Immature natural killer cell (primary cell): ENCODE measurements around the gene MIDN. TPM values are rescaled to one million over a fixed set of nuclear protein-coding genes. Genes with fewer than 3 reads are reported as not detected.
"Not testable (repeated sequence)": the region's sequence is repeated elsewhere in the genome, so short reads cannot be mapped to it uniquely, and the experiment has no call there.

Experiments
- DNase-seq, 3 donors: peaks; one replicate each; pipeline ENCODE4 v3.0.0; 2022; ENCODE audit warnings: mixed read lengths in 1 of 3
- H3K27ac Mint-ChIP-seq, 6 donors: one replicate each; pipeline ENCODE4 v1.8.0; 2020; ENCODE audit warnings: mixed read lengths in 6 of 6, mild to moderate bottlenecking in 5 of 6, inconsistent platforms in 4 of 6, moderate library complexity in 3 of 6
- H3K27me3 Mint-ChIP-seq, 3 donors: one replicate each; pipeline ENCODE4 v1.8.0; 2020 to 2021; ENCODE audit warnings: low read depth in 3 of 3, mild to moderate bottlenecking in 3 of 3, mixed read lengths in 3 of 3, moderate library complexity in 3 of 3, inconsistent platforms in 1 of 3
- H3K36me3 Mint-ChIP-seq, 3 donors: one replicate each; pipeline ENCODE4 v1.8.0; 2020; ENCODE audit warnings: mixed read lengths in 3 of 3, inconsistent platforms in 2 of 3, mild to moderate bottlenecking in 2 of 3
- H3K4me1 Mint-ChIP-seq, 2 donors: one replicate each; pipeline ENCODE4 v1.8.0; 2020; ENCODE audit warnings: inconsistent platforms in 2 of 2, mild to moderate bottlenecking in 2 of 2, mixed read lengths in 2 of 2, moderate library complexity in 1 of 2
- H3K4me3 Mint-ChIP-seq, 5 donors: one replicate each; pipeline ENCODE4 v1.8.0; 2020; ENCODE audit warnings: mild to moderate bottlenecking in 5 of 5, mixed read lengths in 5 of 5, inconsistent platforms in 3 of 5, moderate library complexity in 3 of 5
- H3K9me3 Mint-ChIP-seq, 6 donors: one replicate each; pipeline ENCODE4 v1.8.0; 2020; ENCODE audit warnings: mild to moderate bottlenecking in 6 of 6, mixed read lengths in 6 of 6, inconsistent platforms in 4 of 6, moderate library complexity in 3 of 6
- polyA plus RNA-seq, 3 donors: library from polyadenylated mRNA; unstranded; fragments of 300-500 nt; fragmentation: Illumina TruSeq; gene quantifications; one replicate each; pipeline ENCODE4 v1.2.3, GENCODE V29; 2021

The MIDN gene
- polyA plus RNA-seq, 3 donors from 2014 or later = 4.9 to 16.0 (median 10.8) TPM

DNA sequence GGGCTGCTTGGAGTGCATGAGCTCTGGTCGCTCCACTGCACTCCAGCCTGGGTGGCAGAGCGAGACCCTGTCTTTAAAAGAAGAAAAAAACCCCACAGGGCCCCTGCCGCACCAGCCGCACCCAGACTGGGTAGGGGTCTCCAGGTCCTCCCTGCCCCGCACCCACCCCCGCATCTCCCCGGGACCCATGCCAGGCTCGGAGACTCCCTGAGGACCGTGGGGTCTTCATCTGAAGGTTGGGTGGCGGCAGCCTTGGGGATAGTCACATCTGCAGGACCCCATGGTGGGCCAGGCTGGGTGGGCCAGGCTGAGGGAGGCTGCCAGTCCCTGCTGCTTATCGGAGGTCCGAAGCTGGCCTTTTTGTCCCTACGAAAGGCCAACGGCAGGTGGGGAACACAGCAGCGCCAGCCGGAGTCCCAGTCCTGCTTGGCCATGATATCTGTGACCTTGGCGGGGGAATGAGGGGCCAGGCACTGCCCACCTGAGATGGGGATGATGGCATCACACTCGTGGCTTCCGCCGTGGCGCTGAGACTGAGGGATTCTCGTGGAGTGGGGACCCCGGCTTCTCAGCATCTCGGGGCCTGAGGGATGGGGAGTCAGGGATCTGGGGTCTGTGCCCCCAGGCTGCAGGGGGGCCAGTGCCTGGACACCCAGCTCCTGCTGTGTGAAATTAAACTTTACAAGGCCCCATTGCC lies 48.3 kb downstream of the MIDN start:
- Mint-ChIP-seq H3K4me1 (peaks cover 0 to 4% of the 10 kb centered on the region in 2 donors), H3K4me3 (peak overlapping the region in 2 of 5 donors; percentile 7 to 29), H3K27me3 (peaks cover 0 to 12% (median 3%) of the 10 kb centered on the region in 3 donors), H3K27ac (no peak overlapping the region), H3K9me3 (no peaks in the 10 kb centered on the region), H3K36me3 (no peaks in the 10 kb centered on the region)
- no peak for DNase-seq

DNA sequence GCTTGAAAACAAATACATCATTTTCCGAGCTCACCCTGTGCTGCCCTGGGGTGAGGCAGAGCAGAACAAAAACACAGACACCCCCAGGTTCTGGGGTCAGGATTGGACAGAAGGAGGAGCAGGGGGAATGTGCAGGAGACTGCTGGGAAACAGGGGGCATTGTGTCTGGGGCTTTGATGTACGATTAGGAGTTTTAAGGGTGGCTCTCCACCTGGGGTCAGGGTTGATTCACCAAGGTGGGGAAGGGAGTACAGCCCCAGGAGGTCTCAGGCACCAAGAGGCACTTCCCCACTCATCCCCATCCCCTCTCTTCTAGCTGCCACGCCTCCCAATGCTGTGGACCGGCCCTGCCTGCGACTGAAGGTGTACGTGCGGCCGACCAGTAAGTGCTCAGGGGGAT lies 49.9 kb downstream of the MIDN start:
- DNase-seq = no peak
- Mint-ChIP-seq H3K27ac (no peak overlapping the region), H3K36me3 (no peaks in the 10 kb centered on the region), H3K4me1 (peaks cover 0 to 4% of the 10 kb centered on the region in 2 donors), H3K27me3 (peaks cover 0 to 8% (median 3%) of the 10 kb centered on the region in 3 donors), H3K4me3 (no peak overlapping the region), H3K9me3 (no peaks in the 10 kb centered on the region)

DNA sequence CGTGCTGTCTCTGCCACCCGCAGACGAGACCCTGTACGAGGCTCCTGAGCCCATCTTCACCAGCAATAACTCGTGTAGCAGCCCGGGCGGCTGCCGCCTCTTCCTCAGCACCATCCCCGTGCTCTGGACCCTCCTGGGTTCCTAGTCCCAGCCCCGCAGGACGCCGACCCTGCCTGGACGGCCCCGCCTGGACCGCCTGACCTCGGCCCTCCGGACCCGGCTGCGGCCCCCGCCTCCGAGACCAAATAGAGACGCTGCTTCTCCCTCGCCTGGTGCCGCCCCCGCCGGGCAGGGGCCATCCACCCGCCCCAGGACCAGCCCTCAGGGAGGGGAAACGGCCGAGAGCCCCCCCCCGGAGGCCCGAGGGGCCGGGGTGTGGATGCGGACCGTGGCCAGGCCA lies 51.4 kb downstream of the MIDN start:
- no peak for DNase-seq

DNA sequence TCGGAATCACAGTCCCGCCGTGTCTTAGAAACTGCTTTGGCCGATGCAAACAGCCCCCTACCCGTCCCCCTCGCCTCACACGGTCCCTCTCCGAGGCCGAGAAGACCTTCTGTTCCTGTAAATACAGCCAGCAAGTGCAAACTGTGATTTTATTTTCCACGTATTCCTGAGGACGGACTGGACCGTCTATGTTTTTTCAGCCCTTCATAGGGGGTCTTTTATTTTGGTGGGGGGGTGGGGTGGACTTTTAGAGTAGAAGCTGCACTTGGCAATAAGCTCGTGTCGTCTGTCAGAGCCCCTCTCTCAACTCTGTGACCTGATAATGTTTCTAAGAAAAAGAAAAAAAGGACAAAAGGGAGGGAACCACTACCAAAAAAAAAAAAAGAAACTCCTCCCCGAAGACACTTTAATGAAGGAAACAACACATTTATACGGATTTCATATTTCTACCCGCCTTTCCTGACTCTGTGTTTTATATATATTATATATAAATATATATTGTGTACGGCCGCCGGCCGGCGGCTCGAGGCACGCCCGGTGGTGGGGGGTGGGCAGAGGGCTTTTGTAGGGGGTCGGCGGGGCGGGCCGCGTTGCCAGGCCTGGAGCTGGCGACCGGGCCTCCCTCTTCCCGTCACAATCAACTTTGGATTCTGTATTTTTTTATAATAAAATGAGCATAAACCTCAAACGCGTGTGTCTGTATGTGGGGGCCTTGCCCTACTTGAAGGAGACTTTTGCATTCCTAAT lies 52.5 kb downstream of the MIDN start:
- H3K27me3 Mint-ChIP-seq = peaks cover 0 to 8% (median 3%) of the 10 kb centered on the region in 3 donors
- H3K4me3 Mint-ChIP-seq = no peak overlapping the region
- peaks cover 0 to 4% of the 10 kb centered on the region in 2 donors for H3K4me1 Mint-ChIP-seq
- no peak overlapping the region for H3K27ac Mint-ChIP-seq
- no peaks in the 10 kb centered on the region for H3K36me3 Mint-ChIP-seq
- DNase-seq = no peak
- no peaks in the 10 kb centered on the region for H3K9me3 Mint-ChIP-seq

More for the DNA sequence above, 51.4 kb downstream of the MIDN start:
- Mint-ChIP-seq H3K4me1 (peaks cover 0 to 4% of the 10 kb centered on the region in 2 donors), H3K27me3 (peaks cover 0 to 8% (median 3%) of the 10 kb centered on the region in 3 donors), H3K9me3 (no peaks in the 10 kb centered on the region), H3K4me3 (no peak overlapping the region), H3K36me3 (no peaks in the 10 kb centered on the region), H3K27ac (no peak overlapping the region)

DNA sequence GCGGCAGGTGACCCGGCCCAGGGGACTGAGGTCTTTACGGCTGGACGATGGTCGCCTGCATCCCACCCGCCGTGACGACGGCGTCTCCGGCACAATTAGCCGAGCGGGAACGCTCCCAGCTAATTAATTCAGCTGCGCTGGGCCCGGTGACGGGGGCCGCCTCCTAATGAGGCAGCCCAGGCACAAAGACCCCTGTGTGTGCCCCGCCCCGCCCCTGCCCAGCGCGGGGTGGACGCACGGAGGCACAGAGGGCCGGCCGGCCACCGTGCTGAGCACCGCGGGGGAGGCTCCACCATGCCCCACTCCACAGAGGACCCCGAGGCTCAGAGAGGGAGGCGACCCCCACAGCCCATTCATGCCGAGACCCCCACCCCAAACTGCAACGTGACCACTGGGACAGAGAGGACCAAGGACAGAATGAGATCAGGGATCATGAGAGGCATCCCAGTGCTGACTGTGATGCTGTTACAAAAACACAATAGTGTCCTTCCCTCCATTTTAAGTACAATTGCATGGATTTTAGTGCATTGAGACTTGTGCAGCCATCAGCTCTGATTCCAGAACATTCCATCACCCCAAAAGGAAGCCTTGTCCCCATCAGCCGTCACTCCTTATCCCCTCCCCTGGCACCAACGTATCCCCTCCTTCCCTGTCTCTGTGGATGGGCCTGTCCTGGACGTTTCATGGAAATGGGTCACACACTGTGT lies 54.3 kb downstream of the MIDN start:
- no peak overlapping the region for H3K27ac Mint-ChIP-seq
- DNase-seq = no peak
- H3K27me3 Mint-ChIP-seq = peaks cover 0 to 5% (median 4%) of the 10 kb centered on the region in 3 donors
- H3K36me3 Mint-ChIP-seq = no peaks in the 10 kb centered on the region
- no peaks in the 10 kb centered on the region for H3K9me3 Mint-ChIP-seq
- H3K4me3 Mint-ChIP-seq = no peak overlapping the region
- H3K4me1 Mint-ChIP-seq = no peaks in the 10 kb centered on the region

DNA sequence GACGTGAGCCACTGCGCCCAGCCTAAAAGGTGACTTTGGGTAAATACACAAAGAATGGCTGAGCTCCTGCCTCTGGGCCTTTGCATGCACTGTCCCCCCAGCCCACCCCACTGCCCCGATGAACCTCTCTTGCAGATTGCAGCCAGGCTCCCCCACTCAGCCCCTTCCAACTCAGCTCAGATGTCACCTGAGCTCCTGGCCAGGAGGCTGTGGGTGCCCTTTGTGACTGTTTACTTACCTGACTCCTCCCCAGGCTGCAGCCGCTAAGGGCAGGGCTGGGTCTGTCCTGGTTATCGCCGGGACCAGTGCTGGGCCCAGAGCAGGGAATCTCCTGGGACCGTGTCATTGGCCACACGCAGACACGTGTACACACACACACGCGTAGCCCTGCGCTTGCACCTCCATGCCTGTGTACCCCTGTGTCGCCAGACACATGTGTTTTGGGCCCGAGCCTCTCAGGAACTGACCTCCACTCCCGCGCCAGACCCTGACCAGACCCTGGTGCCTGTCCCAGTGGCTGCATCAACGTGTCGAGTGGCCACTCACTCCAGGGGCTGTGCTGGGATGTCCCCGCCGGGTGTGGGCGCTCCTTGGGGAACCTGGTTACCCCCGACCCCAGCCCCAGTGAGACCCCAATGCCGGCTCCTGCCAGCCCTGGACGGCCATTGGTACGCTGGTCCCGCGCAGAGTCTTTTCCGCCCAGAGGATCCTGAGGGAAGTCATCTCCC lies 56.0 kb downstream of the MIDN start:
- Mint-ChIP-seq H3K4me1 (no peaks in the 10 kb centered on the region), H3K36me3 (no peaks in the 10 kb centered on the region), H3K4me3 (no peak overlapping the region), H3K9me3 (no peaks in the 10 kb centered on the region), H3K27ac (no peak overlapping the region), H3K27me3 (peaks cover 0 to 5% (median 4%) of the 10 kb centered on the region in 3 donors)
- no peak for DNase-seq

DNA sequence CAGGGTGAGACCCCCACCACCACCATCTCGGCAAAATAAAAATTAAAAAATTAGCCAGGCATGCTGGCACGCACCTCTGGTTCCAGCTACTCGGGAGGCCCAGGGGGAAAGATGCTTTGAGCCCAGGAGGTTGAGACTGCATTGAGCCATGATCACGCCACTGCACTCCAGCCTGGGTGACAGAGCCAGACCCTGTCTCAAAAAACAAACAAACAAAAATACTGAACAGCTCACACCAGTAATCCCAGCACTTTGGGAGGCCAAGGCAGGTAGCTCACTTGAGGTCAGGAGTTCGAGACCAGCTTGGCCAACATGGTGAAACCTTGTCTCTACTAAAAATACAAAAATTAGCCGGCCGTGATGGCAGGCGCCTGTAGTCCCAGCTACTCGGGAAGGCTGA lies 57.0 kb downstream of the MIDN start:
- not testable (repeated sequence) for H3K36me3 Mint-ChIP-seq, H3K4me1 Mint-ChIP-seq, H3K27ac Mint-ChIP-seq, H3K27me3 Mint-ChIP-seq, H3K4me3 Mint-ChIP-seq, H3K9me3 Mint-ChIP-seq, DNase-seq

DNA sequence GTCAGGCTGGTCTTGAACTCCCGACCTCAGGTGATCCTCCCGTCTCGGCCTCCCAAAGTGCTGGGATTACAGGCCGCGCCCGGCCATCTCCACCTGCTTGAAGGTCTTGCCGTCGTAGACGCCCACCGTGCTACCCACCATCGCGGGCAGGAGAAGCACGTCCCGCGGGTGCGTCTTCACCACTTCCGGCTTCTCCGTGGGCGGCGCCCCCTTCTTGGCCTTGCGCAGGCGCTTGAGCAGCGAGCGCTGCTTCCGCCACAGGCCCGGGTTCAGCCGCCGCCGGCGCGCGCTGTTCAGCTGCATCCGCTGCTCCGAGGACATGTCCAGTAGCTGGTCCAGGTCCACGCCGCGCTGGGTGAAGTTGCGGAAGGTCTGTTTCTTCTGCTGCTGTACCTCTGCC lies 58.9 kb downstream of the MIDN start:
- peaks cover 1 to 2% (median 2%) of the 10 kb centered on the region in 3 donors for H3K27me3 Mint-ChIP-seq
- no peak for DNase-seq
- no peaks in the 10 kb centered on the region for H3K4me1 Mint-ChIP-seq
- no peak overlapping the region for H3K4me3 Mint-ChIP-seq
- H3K36me3 Mint-ChIP-seq = no peaks in the 10 kb centered on the region
- H3K27ac Mint-ChIP-seq = no peak overlapping the region
- no peaks in the 10 kb centered on the region for H3K9me3 Mint-ChIP-seq

DNA sequence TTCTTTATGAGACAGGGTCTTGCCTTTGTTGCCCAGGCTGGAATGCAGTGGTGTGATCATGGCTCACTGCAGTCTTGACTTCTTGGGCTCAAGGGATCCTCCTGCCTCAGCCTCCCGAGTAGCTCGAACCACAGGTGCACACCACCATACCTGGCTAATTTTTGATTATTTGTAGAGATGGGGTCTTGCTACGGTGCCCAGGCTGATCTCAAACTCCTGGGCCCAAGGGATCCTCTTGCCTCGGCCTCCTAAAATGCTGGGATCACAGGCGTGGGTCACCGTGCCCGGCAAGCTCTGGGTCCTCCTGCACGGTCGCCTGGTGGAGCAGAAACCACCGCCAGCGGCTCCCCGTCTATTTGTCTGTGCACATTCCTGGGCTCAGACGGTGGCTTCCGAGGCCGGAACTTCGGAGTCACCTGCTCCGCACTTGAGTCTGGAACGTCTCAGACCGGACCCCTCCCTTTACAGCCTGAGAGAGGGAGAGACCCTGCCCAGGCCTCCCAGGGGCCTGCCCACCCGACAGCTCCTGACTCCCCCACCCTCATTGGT lies 59.4 kb downstream of the MIDN start:
- Mint-ChIP-seq H3K27me3 (peaks cover 1 to 2% (median 2%) of the 10 kb centered on the region in 3 donors), H3K4me1 (no peaks in the 10 kb centered on the region), H3K27ac (no peak overlapping the region), H3K36me3 (no peaks in the 10 kb centered on the region), H3K4me3 (no peak overlapping the region), H3K9me3 (no peaks in the 10 kb centered on the region)
- DNase-seq = no peak

DNA sequence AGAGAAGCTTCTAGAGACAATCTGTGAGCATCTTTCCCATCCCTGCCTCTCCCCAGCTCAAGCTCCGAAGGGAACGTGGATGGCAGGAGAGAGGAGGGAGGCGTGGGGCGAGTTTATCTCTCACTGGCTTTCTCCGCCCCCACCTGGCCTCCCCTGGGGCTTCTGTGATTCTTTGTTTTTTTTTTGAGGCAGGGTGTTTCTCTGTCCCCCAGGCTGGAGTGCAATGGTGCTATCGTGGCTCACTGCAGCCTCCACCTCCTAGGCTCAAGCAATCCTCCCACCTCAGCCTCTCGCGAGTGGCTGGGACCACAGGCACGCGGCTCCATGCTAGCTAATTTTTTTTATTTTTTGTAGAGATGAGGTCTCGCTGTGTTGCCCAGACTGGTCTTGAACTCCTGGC lies 60.3 kb downstream of the MIDN start:
- no peaks in the 10 kb centered on the region for H3K4me1 Mint-ChIP-seq
- no peaks in the 10 kb centered on the region for H3K9me3 Mint-ChIP-seq

More for the DNA sequence above, 60.3 kb downstream of the MIDN start:
- H3K27me3 Mint-ChIP-seq = peaks cover 1 to 2% (median 2%) of the 10 kb centered on the region in 3 donors
- H3K27ac Mint-ChIP-seq = no peak overlapping the region
- no peaks in the 10 kb centered on the region for H3K36me3 Mint-ChIP-seq
- DNase-seq = no peak
- no peak overlapping the region for H3K4me3 Mint-ChIP-seq

Other genes with a start within 250 kb of the MIDN start
- gene GRIN3B, start 248.2 kb upstream of the MIDN start, polyA plus RNA-seq = not detected
- 100 to 1,000 TPM in 1 of 3 donors, 10 to 100 TPM in 2; 45.6 to 102 (median 61.1) TPM for gene TMEM259, start 227.5 kb upstream of the MIDN start, polyA plus RNA-seq
- gene RNU6-2, start 227.1 kb upstream of the MIDN start, polyA plus RNA-seq = not detected
- gene CNN2, start 222.0 kb upstream of the MIDN start, polyA plus RNA-seq = 100 to 1,000 TPM; 227 to 382 (median 255) TPM
- gene ABCA7, start 208.5 kb upstream of the MIDN start, polyA plus RNA-seq = 10 to 100 TPM in 1 of 3 donors, 1 to 10 TPM in 2; 4.5 to 13.3 (median 5.2) TPM
- 100 to 1,000 TPM; 164 to 417 (median 169) TPM for gene ARHGAP45, start 181.4 kb upstream of the MIDN start, polyA plus RNA-seq
- 100 to 1,000 TPM; 182 to 288 (median 237) TPM for gene POLR2E, start 153.2 kb upstream of the MIDN start, polyA plus RNA-seq
- 100 to 1,000 TPM; 225 to 320 (median 280) TPM for gene GPX4, start 144.6 kb upstream of the MIDN start, polyA plus RNA-seq
- 1 to 10 TPM in 1 of 3 donors, under 1 TPM in 2; 0.27 to 3.4 (median 0.89) TPM for gene SBNO2, start 74.3 kb upstream of the MIDN start, polyA plus RNA-seq
- gene STK11, start 42.8 kb upstream of the MIDN start, polyA plus RNA-seq = 10 to 100 TPM; 10.8 to 14.5 (median 11.7) TPM
- not detected for gene CBARP, start 10.6 kb upstream of the MIDN start, polyA plus RNA-seq
- gene ATP5F1D, start 6.8 kb upstream of the MIDN start, polyA plus RNA-seq = 100 to 1,000 TPM; 145 to 310 (median 303) TPM
- 100 to 1,000 TPM; 146 to 246 (median 197) TPM for gene CIRBP, start 20.7 kb downstream of the MIDN start, polyA plus RNA-seq
- gene FAM174C, start 26.9 kb downstream of the MIDN start, polyA plus RNA-seq = 10 to 100 TPM; 50.5 to 98.4 (median 86.9) TPM
- not detected for gene EFNA2, start 37.3 kb downstream of the MIDN start, polyA plus RNA-seq
- gene NDUFS7, start 135.3 kb downstream of the MIDN start, polyA plus RNA-seq = 100 to 1,000 TPM; 209 to 227 (median 213) TPM
- 10 to 100 TPM in 2 of 3 donors, 1 to 10 TPM in 1; 7.9 to 16.5 (median 10.5) TPM for gene GAMT, start 153.0 kb downstream of the MIDN start, polyA plus RNA-seq
- 10 to 100 TPM in 1 of 3 donors, 1 to 10 TPM in 2; 4.3 to 10.3 (median 8.0) TPM for gene DAZAP1, start 159.0 kb downstream of the MIDN start, polyA plus RNA-seq
- 1,000 to 10,000 TPM; 1,383 to 2,244 (median 1,622) TPM for gene RPS15, start 189.8 kb downstream of the MIDN start, polyA plus RNA-seq
- under 1 TPM in 1 of 3 donors, not detected in 2; 0.06 TPM for gene APC2, start 201.5 kb downstream of the MIDN start, polyA plus RNA-seq
- 10 to 100 TPM; 57.4 to 61.6 (median 61.2) TPM for gene C19orf25, start 230.6 kb downstream of the MIDN start, polyA plus RNA-seq
- under 1 TPM in 2 of 3 donors, not detected in 1; 0.25 to 0.33 TPM for gene PCSK4, start 241.8 kb downstream of the MIDN start, polyA plus RNA-seq
- gene REEP6, start 242.6 kb downstream of the MIDN start, polyA plus RNA-seq = 1 to 10 TPM; 4.0 to 7.1 (median 6.4) TPM